Measurements from ENCODE around the gene HCRTR1. TPM values are rescaled to one million over a fixed set of nuclear protein-coding genes. Genes with fewer than 3 reads are reported as not detected.

The HCRTR1 gene
- total and polyA plus RNA-seq, 8 donors: 0.14 to 0.24 (median 0.17) TPM; not detected in 4

- peak overlapping the region; percentile 82 to 83 for H3K27ac ChIP-seq
- peaks cover 0 to 31% of the 10 kb centered on the region in 2 donors for H3K27me3 ChIP-seq
- H3K4me3 ChIP-seq: peak overlapping the region; percentile 26 to 27
- no peaks in the 10 kb centered on the region for H3K9me3 ChIP-seq
- ATAC-seq: peak; percentile 60
- intact Hi-C loops (cut with DNase I): no loop called here
- no peak for TF ChIP-seq CTCF (IDR thresholded peaks at IDR 0.05)
- H3K36me3 ChIP-seq: peaks cover 0 to 16% of the 10 kb centered on the region in 2 donors
- H3K4me1 ChIP-seq: peaks cover 22 to 49% of the 10 kb centered on the region in 2 donors
- peak in 2 of 4 donors; percentile 64 to 84 for DNase-seq
Measured at GRCh38 chr1:31588751-31589515, 28.6 kb upstream of the HCRTR1 start.

- H3K36me3 ChIP-seq: no peaks in the 10 kb centered on the region
- intact Hi-C loops (cut with DNase I): no loop called here
- no peak for DNase-seq
- peaks cover 0 to 31% of the 10 kb centered on the region in 2 donors for H3K27me3 ChIP-seq
- H3K4me1 ChIP-seq: peaks cover 13 to 34% of the 10 kb centered on the region in 2 donors
- H3K9me3 ChIP-seq: no peaks in the 10 kb centered on the region
- no peak overlapping the region for H3K4me3 ChIP-seq
- TF ChIP-seq CTCF (IDR thresholded peaks at IDR 0.05): no peak
- no peak for ATAC-seq
- no peak overlapping the region for H3K27ac ChIP-seq
Measured at GRCh38 chr1:31591425-31592093, 25.9 kb upstream of the HCRTR1 start.

GRCh38 chr1:31592132-31592531 lies 25.4 kb upstream of the HCRTR1 start:
- Histone ChIP-seq H3K27ac (no peak overlapping the region), H3K27me3 (peaks cover 0 to 30% of the 10 kb centered on the region in 2 donors), H3K4me3 (no peak overlapping the region), H3K9me3 (no peaks in the 10 kb centered on the region), H3K4me1 (peaks cover 13 to 28% of the 10 kb centered on the region in 2 donors), H3K36me3 (no peaks in the 10 kb centered on the region)
- intact Hi-C loops (cut with DNase I): no loop called here
- no peak for TF ChIP-seq CTCF (IDR thresholded peaks at IDR 0.05)
- ATAC-seq (no peak), DNase-seq (no peak)

GRCh38 chr1:31593136-31593665 lies 24.3 kb upstream of the HCRTR1 start:
- ATAC-seq (no peak), DNase-seq (no peak)
- intact Hi-C loops (cut with DNase I): loop anchor here in 1 of 2 donors (1.0 kb wide), 1 partner anchor 29 kb away; no protein-coding TSS in a partner anchor
- Histone ChIP-seq H3K27ac (no peak overlapping the region), H3K36me3 (no peaks in the 10 kb centered on the region), H3K9me3 (no peaks in the 10 kb centered on the region), H3K4me3 (no peak overlapping the region), H3K4me1 (peaks cover 6 to 18% of the 10 kb centered on the region in 2 donors), H3K27me3 (peaks cover 0 to 20% of the 10 kb centered on the region in 2 donors)
- no peak for TF ChIP-seq CTCF (IDR thresholded peaks at IDR 0.05)
